WTC11 (cell line): ENCODE results near the gene POGLUT2. TPM values are rescaled to one million over a fixed set of nuclear protein-coding genes. Genes with fewer than 3 reads are reported as not detected.

Experiments used
- ATAC-seq: fragments of 200-7000 bp; cut with Tn5 transposase; 2 replicates; pipeline ENCODE4 v1.10.0; 2021; ENCODE audit warnings: mild to moderate bottlenecking, moderate library complexity
- CTCF ChIA-PET: fragments of 300-600 bp; sonication (Branson Sonifier 250); formaldehyde crosslinking; loops from one replicate; lab custom pipeline; 2021; ENCODE audit warnings: antibody characterized with exemption; lab: Charles Lee
- POLR2A ChIA-PET: fragments of 350-600 bp; sonication (Branson Sonifier 250); formaldehyde crosslinking; loops from one replicate; lab custom pipeline; 2021; ENCODE audit warnings: antibody characterized with exemption; lab: Charles Lee
- DNase-seq: peaks from one replicate; pipeline ENCODE4 v3.0.0; 2021; ENCODE audit warnings: low spot score
- H3K27ac Mint-ChIP-seq: 2 replicates; pipeline ENCODE4 v1.8.0; 2021; ENCODE audit warnings: mixed read lengths
- H3K27me3 Mint-ChIP-seq: 2 replicates; pipeline ENCODE4 v1.8.0; 2021; ENCODE audit warnings: low read depth, mild to moderate bottlenecking, moderate library complexity, mixed read lengths
- H3K36me3 Mint-ChIP-seq: 2 replicates; pipeline ENCODE4 v1.8.0; 2021; ENCODE audit warnings: mixed read lengths
- H3K4me1 Mint-ChIP-seq: 2 replicates; pipeline ENCODE4 v1.8.0; 2022; ENCODE audit warnings: mixed read lengths
- H3K4me3 Mint-ChIP-seq: 2 replicates; pipeline ENCODE4 v1.8.0; 2021; ENCODE audit warnings: mild to moderate bottlenecking, moderate library complexity, mixed read lengths
- H3K9me3 Mint-ChIP-seq: 2 replicates; pipeline ENCODE4 v1.8.0; 2021; ENCODE audit warnings: mixed read lengths
- ARID4B ChIP-seq: sonication (generic); formaldehyde crosslinking; IDR thresholded peaks from 2 replicates; pipeline ENCODE4 v1.8.0; 2023; ENCODE audit warnings: missing genetic modification reagents, mild to moderate bottlenecking, borderline replicate concordance
- ATF1 ChIP-seq: sonication (generic); formaldehyde crosslinking; IDR thresholded peaks from 2 replicates; pipeline ENCODE4 v1.8.1; 2023; ENCODE audit warnings: mild to moderate bottlenecking, moderate library complexity, missing genetic modification reagents
- ELF4 ChIP-seq: sonication (generic); formaldehyde crosslinking; IDR thresholded peaks from 2 replicates; pipeline ENCODE4 v1.8.1; 2022; ENCODE audit warnings: low read depth, mild to moderate bottlenecking, moderate library complexity, missing genetic modification reagents
- ERG ChIP-seq: fragments of 250-450 bp; sonication (Bioruptor Pico); IDR thresholded peaks from 2 replicates; pipeline ENCODE4 v1.8.0; 2021; ENCODE audit warnings: mild to moderate bottlenecking
- FOXK1 ChIP-seq: sonication (generic); formaldehyde crosslinking; IDR thresholded peaks from 2 replicates; pipeline ENCODE4 v1.8.0; 2022; ENCODE audit warnings: mild to moderate bottlenecking, moderate library complexity, missing genetic modification reagents
- GABPB1 ChIP-seq: sonication (generic); formaldehyde crosslinking; IDR thresholded peaks from 2 replicates; pipeline ENCODE4 v1.8.1; 2023; ENCODE audit warnings: mild to moderate bottlenecking, missing genetic modification reagents
- HMGA2 ChIP-seq: fragments of 250-450 bp; sonication (Bioruptor Pico); IDR thresholded peaks from 2 replicates; pipeline ENCODE4 v1.4.0; 2021; ENCODE audit warnings: mild to moderate bottlenecking, moderate library complexity
- MXD4 ChIP-seq: fragments of 250-450 bp; sonication (Bioruptor Pico); IDR thresholded peaks from 2 replicates; pipeline ENCODE4 v1.8.0; 2021; ENCODE audit warnings: mild to moderate bottlenecking, moderate library complexity, borderline replicate concordance
- NFE2L1 ChIP-seq: sonication (generic); formaldehyde crosslinking; IDR thresholded peaks from 2 replicates; pipeline ENCODE4 v1.8.1; 2023; ENCODE audit warnings: missing genetic modification reagents
- NFYB ChIP-seq: sonication (generic); formaldehyde crosslinking; conservative IDR thresholded peaks from 2 replicates; pipeline ENCODE4 v1.8.0; 2022; ENCODE audit warnings: low read depth, missing genetic modification reagents
- PRRX2 ChIP-seq: fragments of 250-450 bp; sonication (Bioruptor Pico); IDR thresholded peaks from 2 replicates; pipeline ENCODE4 v1.8.0; 2021; ENCODE audit warnings: mild to moderate bottlenecking
- RELA ChIP-seq: sonication (generic); formaldehyde crosslinking; IDR thresholded peaks from 2 replicates; pipeline ENCODE4 v1.8.1; 2022; ENCODE audit warnings: missing genetic modification reagents, mild to moderate bottlenecking, borderline replicate concordance
- SOX15 ChIP-seq: fragments of 250-450 bp; sonication (Bioruptor Pico); IDR thresholded peaks from 2 replicates; pipeline ENCODE4 v1.9.0; 2021; ENCODE audit warnings: mild to moderate bottlenecking
- STAT6 ChIP-seq: sonication (generic); formaldehyde crosslinking; conservative IDR thresholded peaks from 2 replicates; pipeline ENCODE4 v1.8.1; 2023; ENCODE audit warnings: mild to moderate bottlenecking, low read depth, missing genetic modification reagents, moderate library complexity
- TEAD4 ChIP-seq: sonication (generic); formaldehyde crosslinking; IDR thresholded peaks from 2 replicates; pipeline ENCODE4 v1.8.0; 2022; ENCODE audit warnings: mild to moderate bottlenecking, missing genetic modification reagents
- ZNF121 ChIP-seq: sonication (generic); formaldehyde crosslinking; IDR thresholded peaks from 2 replicates; pipeline ENCODE4 v1.8.0; 2023; ENCODE audit warnings: missing genetic modification reagents
- ZNF416 ChIP-seq: fragments of 250-450 bp; sonication (Bioruptor Pico); IDR thresholded peaks from 2 replicates; pipeline ENCODE4 v1.9.0; 2021; ENCODE audit warnings: mild to moderate bottlenecking, inconsistent platforms
- ZNF425 ChIP-seq: fragments of 250-450 bp; sonication (Bioruptor Pico); conservative IDR thresholded peaks from 2 replicates; pipeline ENCODE4 v1.9.0; 2021; ENCODE audit warnings: mild to moderate bottlenecking
- ZNF671 ChIP-seq: fragments of 250-450 bp; sonication (Bioruptor Pico); IDR thresholded peaks from 2 replicates; pipeline ENCODE4 v1.8.0; 2021; ENCODE audit warnings: mild to moderate bottlenecking
- total RNA-seq: library from RNA; stranded (reverse); gene quantifications from 3 replicates; pipeline ENCODE4 v1.2.3, GENCODE V29; 2021
- TF ChIP-seq, protein P1 (sequence below): sonication (generic); formaldehyde crosslinking; IDR thresholded peaks from 2 replicates; pipeline ENCODE4 v1.8.1; 2022; ENCODE audit warnings: missing genetic modification reagents, borderline replicate concordance

Gene POGLUT2
- total RNA-seq, 1 experiment from 2014 or later: 17.2 TPM

- TF ChIP-seq ZNF425 (no peak), ZNF121 (CRISPR knock-in tag) (no peak), FOXK1 (CRISPR knock-in tag) (no peak), RELA (no peak), NFE2L1 (CRISPR knock-in tag) (no peak), ATF1 (CRISPR knock-in tag) (no peak), ARID4B (CRISPR knock-in tag) (no peak), GABPB1 (CRISPR knock-in tag) (no peak)
- TF ChIP-seq, protein P1, sequence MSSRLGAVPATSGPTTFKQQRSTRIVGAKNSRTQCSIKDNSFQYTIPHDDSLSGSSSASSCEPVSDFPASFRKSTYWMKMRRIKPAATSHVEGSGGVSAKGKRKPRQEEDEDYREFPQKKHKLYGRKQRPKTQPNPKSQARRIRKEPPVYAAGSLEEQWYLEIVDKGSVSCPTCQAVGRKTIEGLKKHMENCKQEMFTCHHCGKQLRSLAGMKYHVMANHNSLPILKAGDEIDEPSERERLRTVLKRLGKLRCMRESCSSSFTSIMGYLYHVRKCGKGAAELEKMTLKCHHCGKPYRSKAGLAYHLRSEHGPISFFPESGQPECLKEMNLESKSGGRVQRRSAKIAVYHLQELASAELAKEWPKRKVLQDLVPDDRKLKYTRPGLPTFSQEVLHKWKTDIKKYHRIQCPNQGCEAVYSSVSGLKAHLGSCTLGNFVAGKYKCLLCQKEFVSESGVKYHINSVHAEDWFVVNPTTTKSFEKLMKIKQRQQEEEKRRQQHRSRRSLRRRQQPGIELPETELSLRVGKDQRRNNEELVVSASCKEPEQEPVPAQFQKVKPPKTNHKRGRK (CRISPR knock-in tag): no peak
Measured at GRCh38 chr13:102836471-102836870, 37.7 kb upstream of the POGLUT2 start (continued).

DNA sequence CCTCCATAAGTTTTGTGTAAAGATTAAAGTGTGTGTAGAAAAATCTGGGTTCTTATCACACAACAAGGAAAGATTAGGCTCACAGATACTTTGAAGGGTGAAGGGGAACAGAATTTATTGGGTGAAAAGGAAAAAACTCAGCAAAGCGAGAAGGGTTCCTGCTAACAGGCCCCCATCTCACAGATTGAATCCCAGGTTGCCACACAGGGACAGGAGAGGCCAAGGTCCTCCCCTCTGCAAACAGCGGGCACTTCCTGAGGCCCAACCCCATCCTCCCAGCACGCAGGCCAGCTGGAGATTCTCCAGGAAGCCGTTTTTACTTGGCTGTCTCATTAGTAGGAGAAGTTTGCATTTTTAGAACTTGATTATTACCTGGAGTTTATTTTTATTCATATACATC is 31.9 kb upstream of the POGLUT2 start:
- Mint-ChIP-seq H3K36me3 (no peaks in the 10 kb centered on the region), H3K27me3 (no peaks in the 10 kb centered on the region), H3K27ac (no peak overlapping the region), H3K9me3 (no peaks in the 10 kb centered on the region), H3K4me3 (no peak overlapping the region), H3K4me1 (peaks cover 11% of the 10 kb centered on the region)
- ChIA-PET CTCF (interaction anchor here (1.5 kb wide), 1 partner anchor 40 kb away, joined by 4 read pairs; no protein-coding TSS in a partner anchor), POLR2A (no interaction called here)
- ATAC-seq (peak; percentile 48; the same call in 1 of the 2 replicates), DNase-seq (no peak)
- 0 out of 2 replicates have a peak, but pooled peaks have one; percentile 24 for TF ChIP-seq GABPB1 (CRISPR knock-in tag)
- TF ChIP-seq ELF4 (CRISPR knock-in tag): no peak

DNA sequence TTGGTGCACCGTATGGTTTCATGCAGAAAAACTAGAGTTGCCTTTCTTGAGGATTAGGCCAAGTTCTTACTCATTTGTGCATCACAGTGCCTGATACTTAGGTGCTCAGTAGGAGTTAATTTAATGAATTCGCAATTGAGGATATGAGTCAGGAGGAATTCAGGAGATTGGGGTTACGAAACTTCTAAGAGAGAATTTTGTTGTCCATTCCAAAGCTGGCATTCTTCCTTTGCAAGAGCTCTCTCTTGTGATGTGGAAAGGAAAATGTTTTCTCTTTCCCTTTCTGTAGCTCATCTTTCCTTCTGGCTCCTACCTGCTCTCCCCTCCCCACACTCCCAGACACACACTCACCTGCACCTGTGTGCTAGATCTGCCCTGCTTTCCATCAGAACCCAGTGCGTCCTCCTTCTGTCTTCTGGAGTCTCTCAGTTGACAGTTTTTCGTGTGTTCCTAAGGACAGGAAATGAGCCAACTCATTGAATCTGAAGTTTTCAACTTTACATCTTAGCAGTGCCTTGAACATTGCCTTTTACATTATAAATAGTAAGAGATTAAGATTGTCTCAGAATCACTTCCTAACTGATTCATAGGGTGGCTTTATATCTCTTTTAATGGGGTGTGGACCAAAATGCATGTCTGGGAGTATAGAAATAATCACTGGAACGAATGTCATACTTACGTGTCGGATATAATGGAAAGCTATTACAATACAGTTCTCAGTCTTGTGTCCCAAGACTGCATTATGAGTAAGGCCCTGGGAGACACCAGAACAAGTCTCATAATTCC is 27.3 kb upstream of the POGLUT2 start:
- CTCF ChIA-PET: no interaction called here
- peak; percentile 61 for ATAC-seq
- TF ChIP-seq MXD4 (CRISPR knock-in tag) (no peak), ZNF121 (CRISPR knock-in tag) (no peak), ZNF416 (CRISPR knock-in tag) (no peak), TEAD4 (CRISPR knock-in tag) (no peak), NFYB (CRISPR knock-in tag) (no peak), PRRX2 (CRISPR knock-in tag) (no peak), ZNF671 (no peak), HMGA2 (CRISPR knock-in tag) (no peak), SOX15 (no peak), ERG (no peak), STAT6 (CRISPR knock-in tag) (no peak)

More for the DNA sequence above, 27.3 kb upstream of the POGLUT2 start:
- H3K27ac Mint-ChIP-seq: peak overlapping the region; percentile 77
- H3K27me3 Mint-ChIP-seq: no peaks in the 10 kb centered on the region
- no peaks in the 10 kb centered on the region for H3K9me3 Mint-ChIP-seq
- peaks cover 14% of the 10 kb centered on the region for H3K4me1 Mint-ChIP-seq
- DNase-seq: no peak
- POLR2A ChIA-PET: interaction anchor here (1.0 kb wide), 1 partner anchor 234 kb away, joined by 3 read pairs; no protein-coding TSS in a partner anchor
- H3K4me3 Mint-ChIP-seq: no peak overlapping the region
- H3K36me3 Mint-ChIP-seq: peaks cover 15% of the 10 kb centered on the region
